H1 (cell line): ENCODE results near the gene SYNJ1. TPM values are rescaled to one million over a fixed set of nuclear protein-coding genes. Genes with fewer than 3 reads are reported as not detected.

Experiments used
- CTCF ChIA-PET: fragments of 300-600 bp; sonication (Branson Sonifier 250); formaldehyde crosslinking; loops from one replicate; lab custom pipeline; 2021; ENCODE audit not compliant: partially characterized antibody; lab: Charles Lee
- POLR2A ChIA-PET: fragments of 300-600 bp; sonication (Branson Sonifier 250); formaldehyde crosslinking; loops from one replicate; lab custom pipeline; 2021; ENCODE audit warnings: inconsistent platforms; ENCODE audit not compliant: partially characterized antibody; lab: Charles Lee
- DNase-seq, 2 experiments: peaks; one replicate each; pipeline versions ENCODE4 v3.0.0 to v3.0.0-alpha.2; 2010 to 2022; ENCODE audit warnings: low spot score in 2 of 2, low read depth in 1 of 2, mixed read lengths in 1 of 2
- FAIRE-seq: peaks from 2 replicates; lab custom pipeline; 2011; peaks lifted over from hg19 to GRCh38; lab: Jason Lieb, UNC
- H2AFZ ChIP-seq: 2 replicates; pipeline ENCODE4 v1.8.1; 2012; ENCODE audit warnings: low read length, inconsistent platforms
- H2AK5ac ChIP-seq: 2 replicates; pipeline ENCODE4 v1.6.1; 2013; ENCODE audit warnings: low read depth, low read length
- H2BK120ac ChIP-seq: replicated peaks from 2 replicates; pipeline ENCODE3; 2013; ENCODE audit warnings: low read depth, low read length, inconsistent platforms
- H2BK12ac ChIP-seq: 2 replicates; pipeline ENCODE4 v1.6.1; 2013; ENCODE audit warnings: low read depth, low read length
- H2BK15ac ChIP-seq: 2 replicates; pipeline ENCODE4 v1.6.1; 2013; ENCODE audit warnings: low read length
- H2BK20ac ChIP-seq: 2 replicates; pipeline ENCODE4 v1.6.1; 2013; ENCODE audit warnings: low read length
- H2BK5ac ChIP-seq: 2 replicates; pipeline ENCODE4 v1.6.1; 2013; ENCODE audit warnings: low read depth, low read length
- H3K14ac ChIP-seq: 2 replicates; pipeline ENCODE4 v1.6.1; 2013; ENCODE audit warnings: inconsistent platforms; ENCODE audit not compliant: insufficient read length
- H3K18ac ChIP-seq: 2 replicates; pipeline ENCODE4 v1.6.1; 2013; ENCODE audit warnings: low read length; ENCODE audit errors: extremely low read depth
- H3K23ac ChIP-seq: 2 replicates; pipeline ENCODE4 v1.6.1; 2013; ENCODE audit warnings: inconsistent platforms; ENCODE audit not compliant: insufficient read length
- H3K23me2 ChIP-seq: 2 replicates; pipeline ENCODE4 v1.6.1; 2013; ENCODE audit warnings: low read depth, low read length
- H3K27ac ChIP-seq: 2 replicates; pipeline ENCODE4 v1.6.1; 2011; ENCODE audit warnings: low read depth, low read length, inconsistent platforms
- H3K27me3 ChIP-seq, 4 experiments: replicated peaks in 1 of 4; 1 replicate in 1 of 4; 2 replicates in 3 of 4; pipeline versions ENCODE4 v1.6.1 to v1.8.1; 2011 to 2013; ENCODE audit warnings: low read length in 3 of 4, mild to moderate bottlenecking in 3 of 4, inconsistent platforms in 2 of 4, mixed read lengths in 2 of 4, moderate library complexity in 1 of 4; ENCODE audit not compliant: control insufficient read depth in 3 of 4, insufficient read depth in 3 of 4; ENCODE audit errors: extremely low read depth in 1 of 4
- H3K36me3 ChIP-seq, 4 experiments: 2 replicates each; pipeline versions ENCODE4 v1.6.1 to v1.8.1; 2011 to 2013; ENCODE audit warnings: mild to moderate bottlenecking in 4 of 4, low read length in 3 of 4, moderate library complexity in 2 of 4, control low read depth in 1 of 4, inconsistent platforms in 1 of 4; ENCODE audit not compliant: insufficient read depth in 4 of 4, control insufficient read depth in 2 of 4
- H3K4ac ChIP-seq: replicated peaks from 2 replicates; pipeline ENCODE3; 2013; ENCODE audit warnings: low read length, low read depth, mixed read lengths, inconsistent platforms; ENCODE audit not compliant: insufficient read length
- H3K4me1 ChIP-seq, 4 experiments: replicated peaks in 1 of 4; 1 replicate in 1 of 4; 2 replicates in 3 of 4; pipeline versions ENCODE4 v1.6.1 to v1.8.1; 2011 to 2013; ENCODE audit warnings: low read length in 3 of 4, inconsistent platforms in 2 of 4, mixed read lengths in 1 of 4; ENCODE audit not compliant: insufficient read depth in 4 of 4, control insufficient read depth in 3 of 4
- H3K4me2 ChIP-seq, 2 experiments: 2 replicates each; pipeline versions ENCODE4 v1.6.1 to v1.8.1; 2011 to 2013; ENCODE audit warnings: low read depth in 2 of 2, low read length in 2 of 2, control low read depth in 1 of 2, inconsistent platforms in 1 of 2, mild to moderate bottlenecking in 1 of 2; ENCODE audit not compliant: insufficient read depth in 1 of 2
- H3K4me3 ChIP-seq, 4 experiments: fragments of 200-600, 300-600 bp in 1 of 4; sonication (generic), shearing (Covaris generic), sonication (Bioruptor Twin) in 1 of 4; 2 replicates each; pipeline versions ENCODE4 v1.5.1 to v1.8.1; 2011 to 2016; ENCODE audit warnings: low read length in 4 of 4, low read depth in 3 of 4, control low read depth in 2 of 4, inconsistent platforms in 2 of 4, mild to moderate bottlenecking in 2 of 4, mixed read lengths in 1 of 4, moderate library complexity in 1 of 4; ENCODE audit not compliant: insufficient read depth in 2 of 4; ENCODE audit errors: extremely low read depth in 1 of 4
- H3K56ac ChIP-seq: replicated peaks from 2 replicates; pipeline ENCODE3; 2013; ENCODE audit warnings: low read depth, mild to moderate bottlenecking, mixed read lengths, low read length, inconsistent platforms; ENCODE audit not compliant: insufficient read length
- H3K79me1 ChIP-seq: 2 replicates; pipeline ENCODE4 v1.6.1; 2013; ENCODE audit warnings: low read depth, low read length, control low read depth
- H3K79me2 ChIP-seq, 2 experiments: 2 replicates each; pipeline versions ENCODE4 v1.6.1 to v1.8.1; 2012 to 2013; ENCODE audit warnings: low read length in 2 of 2, mild to moderate bottlenecking in 2 of 2, inconsistent platforms in 1 of 2; ENCODE audit not compliant: insufficient read depth in 2 of 2, control insufficient read depth in 1 of 2
- H3K9ac ChIP-seq, 4 experiments: replicated peaks in 1 of 4; 1 replicate in 1 of 4; 2 replicates in 3 of 4; pipeline versions ENCODE4 v1.6.1 to v1.8.1; 2011 to 2013; ENCODE audit warnings: low read depth in 3 of 4, low read length in 3 of 4, control low read depth in 2 of 4, mild to moderate bottlenecking in 2 of 4, moderate library complexity in 2 of 4, inconsistent platforms in 1 of 4; ENCODE audit errors: extremely low read depth in 1 of 4
- H3K9me3 ChIP-seq, 2 experiments: 2 replicates each; pipeline versions ENCODE4 v1.6.1 to v1.8.1; 2012 to 2013; ENCODE audit warnings: mild to moderate bottlenecking in 2 of 2, moderate library complexity in 2 of 2, control low read depth in 1 of 2, inconsistent platforms in 1 of 2, low read depth in 1 of 2, low read length in 1 of 2, mixed read lengths in 1 of 2; ENCODE audit not compliant: insufficient read depth in 2 of 2
- H4K20me1 ChIP-seq, 2 experiments: replicated peaks in 1 of 2; 2 replicates each; pipeline versions ENCODE3 to v1.8.1; 2011 to 2013; ENCODE audit warnings: inconsistent platforms in 2 of 2, low read length in 2 of 2, mild to moderate bottlenecking in 1 of 2; ENCODE audit not compliant: insufficient read depth in 2 of 2, control insufficient read depth in 1 of 2
- H4K5ac ChIP-seq: 2 replicates; pipeline ENCODE4 v1.6.1; 2013; ENCODE audit warnings: low read length, low read depth, mixed read lengths, inconsistent platforms; ENCODE audit not compliant: insufficient read length
- H4K8ac ChIP-seq: 2 replicates; pipeline ENCODE4 v1.8.0; 2013; ENCODE audit warnings: mild to moderate bottlenecking, moderate library complexity, low read length, inconsistent platforms; ENCODE audit not compliant: insufficient read depth; ENCODE audit errors: extremely low read depth
- H4K91ac ChIP-seq: replicated peaks from 2 replicates; pipeline ENCODE3; 2013; ENCODE audit warnings: low read length, mixed read lengths, inconsistent platforms; ENCODE audit not compliant: insufficient read length
- ATF2 ChIP-seq: IDR thresholded peaks from 2 replicates; pipeline ENCODE4 v1.6.1; 2012; ENCODE audit warnings: low read length, inconsistent platforms
- MAX ChIP-seq: IDR thresholded peaks from 2 replicates; pipeline ENCODE4 v1.6.1; 2012; ENCODE audit warnings: inconsistent platforms
- RAD21 ChIP-seq, 2 experiments: IDR thresholded peaks in 1 of 2; conservative IDR thresholded peaks in 1 of 2; 2 replicates each; pipeline ENCODE4 v1.6.1; 2011; ENCODE audit warnings: low read depth in 2 of 2, low read length in 2 of 2, improper control_type of control experiment in 1 of 2, inconsistent platforms in 1 of 2, mild to moderate bottlenecking in 1 of 2, moderate library complexity in 1 of 2
- SIN3A ChIP-seq, 2 experiments: IDR thresholded peaks in 1 of 2; conservative IDR thresholded peaks in 1 of 2; 2 replicates each; pipeline ENCODE4 v1.6.1; 2011 to 2012; ENCODE audit warnings: low read length in 2 of 2, improper control_type of control experiment in 1 of 2, low read depth in 1 of 2, mild to moderate bottlenecking in 1 of 2
- SIX5 ChIP-seq: IDR thresholded peaks from 2 replicates; pipeline ENCODE4 v1.6.1; 2011; ENCODE audit warnings: mild to moderate bottlenecking, low read depth, low read length
- WGBS, 2 experiments: shearing (Covaris generic) in 1 of 2; methylation state at CpG; one replicate each; pipeline versions ENCODE4 v1.1.6 to v1.1.7; 2013 to 2015; ENCODE audit warnings: low lambda C conversion rate in 2 of 2, mixed read lengths in 2 of 2, inconsistent platforms in 1 of 2, low coverage in 1 of 2, missing lambda C conversion rate in 1 of 2; ENCODE audit not compliant: insufficient replicate concordance in 2 of 2, insufficient coverage in 1 of 2, insufficient read length in 1 of 2; ENCODE audit errors: extremely low coverage in 1 of 2, missing lambda C conversion rate in 1 of 2; 5-methylcytosine and 5-hydroxymethylcytosine counted together
- polyA plus RNA-seq, 7 experiments: library from polyadenylated mRNA; depleted of rRNA in 3 of 7; stranded (reverse) in 5 of 7; unstranded in 2 of 7; fragments of >200 nt in 5 of 7; fragments of 200-250 nt in 2 of 7; gene quantifications; 1 replicate in 5 of 7; 2 replicates in 1 of 7; 4 replicates in 1 of 7; pipeline versions ENCODE4 v1.2.1 to v1.2.3, GENCODE V29; 2011 to 2013; ENCODE audit warnings: missing spikeins in 2 of 7, mixed read lengths in 2 of 7
- total RNA-seq: library from RNA; stranded (reverse); fragmentation: NEBNext Ultra II Directional; extraction: Animal tissue kit (Norgen Biotek cat#: 25700); gene quantifications from 2 replicates; pipeline ENCODE4 v1.2.1, GENCODE V29; 2021

The SYNJ1 gene
- total and polyA plus RNA-seq, 2 of the 8 experiments (the other 6 are each of a cell fraction or from before 2014, with no cell fraction given): 1.3 to 4.3 TPM

- Histone ChIP-seq H3K4me3 (no peak overlapping the region), H4K91ac (no peak overlapping the region), H2BK20ac (no peak overlapping the region), H2AFZ (no peak overlapping the region), H2AK5ac (no peak overlapping the region), H2BK15ac (no peak overlapping the region), H3K4me1 (no peaks in the 10 kb centered on the region; a peak in 1 of 7 replicates), H3K23ac (no peak overlapping the region), H4K8ac (no peak overlapping the region), H3K14ac (no peak overlapping the region), H3K79me1 (no peaks in the 10 kb centered on the region), H2BK12ac (no peak overlapping the region), H3K23me2 (peaks cover 2% of the 10 kb centered on the region; the same call in 1 of the 2 replicates), H3K27ac (no peak overlapping the region), H2BK120ac (no peak overlapping the region), H3K36me3 (no peaks in the 10 kb centered on the region), H3K9me3 (no peaks in the 10 kb centered on the region), H3K79me2 (no peaks in the 10 kb centered on the region), H3K9ac (no peak overlapping the region), H2BK5ac (no peak overlapping the region), H4K20me1 (no peaks in the 10 kb centered on the region), H3K27me3 (no peaks in the 10 kb centered on the region), H3K4ac (no peak overlapping the region), H3K4me2 (no peak overlapping the region), H3K56ac (no peak overlapping the region)
- DNase-seq: no peak
- CTCF ChIA-PET: interaction anchor here (0.6 to 1.8 kb wide), 3 partner anchors 13 to 49 kb away, joined by 3 to 8 read pairs (median 4); no protein-coding TSS in a partner anchor
- 85% methylated on average over 1 of the region's 1 CpG; no CpG with 5 or more reads in 1 of the 2 experiments for WGBS, 2 experiments
- TF ChIP-seq RAD21 (IDR thresholded peaks at IDR 0.05 in 1 of 2, conservative IDR thresholded peaks at IDR 0.05 in 1 of 2; ENCODE audit: low read depth in 2 of 2, low read length in 2 of 2) (no peak), SIN3A (conservative IDR thresholded peaks at IDR 0.05 in 1 of 2, IDR thresholded peaks at IDR 0.05 in 1 of 2; ENCODE audit: low read depth in 1 of 2, low read length in 2 of 2) (no peak), SIX5 (no peak), ATF2 (no peak), MAX (no peak)
- TF ChIP-seq, all 59 proteins: peak for 0
- Histone ChIP-seq H3K18ac (no peak overlapping the region), H4K5ac (no peak overlapping the region)
- POLR2A ChIA-PET: interaction anchor here (0.7 to 0.8 kb wide), 2 partner anchors 14 to 17 kb away, joined by 3 read pairs; no protein-coding TSS in a partner anchor
- no peak for FAIRE-seq
Measured at GRCh38 chr21:32777269-32777668, 49.5 kb upstream of the SYNJ1 start.
